ENCODE measurements around the gene TRAF3IP3.

GRCh38 chr1:209800984-209801834 lies 45.4 kb downstream of the TRAF3IP3 start:
- TF ChIP-seq CTCF (IDR thresholded peaks at IDR 0.05) (no peak), EZH2 (IDR thresholded peaks at IDR 0.05) (no peak), EZH2phosphoT487 (IDR thresholded peaks at IDR 0.05) (no peak)

Data from neural progenitor cell (in vitro differentiated cells).